Stimulated activated CD8-positive, alpha-beta memory T cell treated with anti-CD3 and anti-CD28 coated beads, Interleukin-7, amount 100 ng/mL, for 24 hours (primary cell): Measurements from ENCODE around the gene TMEM132C.
"Not testable (repeated sequence)": the region's sequence is repeated elsewhere in the genome, so short reads cannot be mapped to it uniquely, and the experiment has no call there.

Experiments
- DNase-seq: peaks from one replicate; pipeline ENCODE4 v3.0.0-alpha.2; 2020; ENCODE audit warnings: low read depth

TMEM132C gene

GRCh38 chr12:128267131-128267622, at the start of gene TMEM132C:
Gene TMEM132C, plus strand, starts transcription at chr12:128267170. Its CDS starts 233 bp downstream, at chr12:128267403.
- no peak for DNase-seq

DNA sequence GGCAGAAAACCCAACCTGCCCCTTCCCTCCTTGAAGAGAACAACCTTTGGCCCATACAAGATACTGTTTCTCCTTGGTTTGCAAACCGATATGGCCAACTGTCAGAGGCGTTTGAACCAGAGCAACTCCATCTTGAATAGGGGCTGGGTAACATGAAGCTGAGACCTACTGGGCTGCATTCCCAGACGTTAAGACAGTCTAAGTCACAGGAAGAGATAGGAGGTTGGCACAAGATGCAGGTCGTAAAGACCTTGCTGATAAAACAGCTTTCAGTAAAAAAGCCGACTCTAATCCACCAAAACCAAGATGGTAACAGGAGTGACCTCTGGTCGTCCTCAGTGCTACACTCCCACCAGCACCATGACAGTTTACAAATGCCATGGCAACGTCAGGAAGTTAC, 42.7 kb upstream of the TMEM132C start:
- DNase-seq: no peak

DNA sequence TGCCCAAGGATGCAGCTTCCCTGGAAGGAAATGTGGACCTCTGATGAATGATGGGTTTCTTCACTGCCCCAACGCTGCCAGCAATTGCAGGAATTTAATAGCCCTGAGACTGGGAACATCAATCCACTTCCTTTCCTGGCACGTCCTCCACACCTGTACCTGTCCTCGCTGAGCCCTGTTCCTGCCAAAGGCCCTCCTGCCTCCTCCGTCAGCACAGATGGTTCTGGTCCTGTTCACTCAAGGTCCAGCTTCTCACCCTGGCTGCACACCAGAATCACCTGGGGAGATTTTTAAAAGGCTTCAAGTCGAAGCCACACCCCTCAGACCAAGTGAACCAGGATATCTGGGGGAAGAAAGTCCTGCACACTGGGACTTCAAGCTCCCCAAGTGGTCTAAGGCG, 38.4 kb upstream of the TMEM132C start:
- no peak for DNase-seq

- no peak for DNase-seq
Observed at GRCh38 chr12:128235635-128236417, 31.1 kb upstream of the TMEM132C start.

GRCh38 chr12:128236525-128236924, 30.4 kb upstream of the TMEM132C start:
- no peak for DNase-seq

DNA sequence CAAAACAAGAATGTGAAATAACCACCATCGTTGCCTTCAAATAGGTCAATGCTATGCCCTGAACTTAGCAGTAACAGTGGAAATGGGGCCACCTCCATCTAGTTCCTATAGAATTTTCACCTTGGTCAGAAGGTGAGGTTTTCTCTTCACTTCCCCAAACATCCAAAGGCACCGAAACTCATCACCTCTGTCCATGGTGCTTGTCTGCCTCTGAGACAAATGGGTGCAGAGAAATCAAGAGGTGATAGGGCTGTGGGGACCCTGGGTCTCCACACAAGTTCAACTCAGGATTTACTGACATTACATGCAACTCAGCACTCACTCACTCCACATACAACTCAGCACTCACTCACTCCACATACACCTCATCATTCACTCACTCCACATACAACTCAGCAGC, 26.2 kb upstream of the TMEM132C start:
- DNase-seq: no peak

DNA sequence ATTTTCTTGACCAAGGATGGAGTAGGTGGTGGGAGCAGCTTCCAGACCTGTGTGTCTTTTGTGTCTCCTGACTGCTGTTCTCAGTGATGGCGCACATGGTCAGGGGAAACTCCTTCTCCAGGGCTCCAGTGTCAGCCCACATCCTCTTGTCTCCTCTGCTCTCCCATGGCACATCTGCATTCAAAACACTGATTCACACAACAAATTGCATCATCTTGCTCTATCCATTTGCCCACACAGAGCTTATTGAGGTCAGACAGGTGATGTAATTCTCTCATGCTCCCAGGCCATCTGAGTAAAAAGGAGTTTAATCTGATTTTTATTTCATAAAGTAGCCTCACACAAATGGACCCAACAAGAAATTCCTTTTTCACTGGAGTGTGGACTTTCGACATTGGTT, 21.8 kb upstream of the TMEM132C start:
- DNase-seq: no peak

- no peak for DNase-seq
Observed at GRCh38 chr12:128245905-128246304, 21.1 kb upstream of the TMEM132C start.

DNA sequence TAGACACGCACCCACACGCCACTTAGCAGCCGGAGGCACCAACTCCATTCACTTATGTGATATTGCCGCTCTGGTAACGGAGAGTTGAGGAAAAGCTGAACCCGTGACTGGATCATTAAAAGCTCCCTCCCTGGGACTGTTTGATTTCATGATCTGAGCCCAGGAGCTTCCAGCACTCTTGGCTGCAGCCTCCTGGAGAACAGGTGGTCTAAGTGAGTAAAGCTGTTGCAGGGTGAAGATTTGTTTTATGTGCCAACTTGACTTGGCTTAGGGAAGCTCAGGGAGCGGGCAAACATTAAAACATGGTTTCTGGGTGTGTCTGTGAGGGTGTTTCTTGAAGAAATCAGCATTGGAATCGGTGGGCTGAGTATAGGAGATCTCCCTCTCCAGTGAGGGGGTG, 16.9 kb upstream of the TMEM132C start:
- DNase-seq: no peak

- not testable (repeated sequence) for DNase-seq
Observed at GRCh38 chr12:128253829-128254228, 13.1 kb upstream of the TMEM132C start.

DNA sequence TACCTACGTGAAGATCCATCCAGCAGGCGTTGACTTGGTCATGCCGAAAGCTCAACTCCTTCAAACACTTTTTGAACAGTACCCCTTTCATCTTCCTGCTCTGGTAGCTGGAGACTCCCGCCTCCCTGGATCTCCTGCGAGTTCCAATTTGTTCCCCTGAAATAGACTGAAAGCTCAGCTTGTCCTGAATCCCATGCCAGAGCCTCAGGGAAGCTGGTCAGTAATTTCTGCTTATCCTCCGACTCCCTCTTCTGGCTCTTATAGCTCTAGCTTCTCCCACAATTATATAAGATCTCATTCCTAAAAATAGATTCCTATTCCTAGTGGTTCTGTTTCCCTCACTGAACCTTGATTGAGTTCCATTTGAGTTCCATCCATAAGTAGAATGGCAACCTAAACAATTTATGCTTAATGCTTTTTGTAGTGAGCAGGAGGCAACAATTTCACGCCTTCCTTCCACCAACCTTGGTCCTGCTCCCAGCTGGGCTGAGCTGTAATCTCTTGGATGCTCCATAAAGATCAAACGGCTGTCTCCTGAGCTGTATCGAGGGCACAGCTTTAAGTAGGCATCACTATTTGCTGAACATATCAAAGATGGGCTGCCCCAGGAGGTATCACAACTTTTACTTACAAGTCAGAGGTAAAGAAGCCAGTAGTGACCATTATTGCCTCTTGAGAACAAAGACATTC, 8.0 kb upstream of the TMEM132C start:
- DNase-seq: no peak

GRCh38 chr12:128259556-128260070, 7.4 kb upstream of the TMEM132C start:
- DNase-seq: no peak

DNA sequence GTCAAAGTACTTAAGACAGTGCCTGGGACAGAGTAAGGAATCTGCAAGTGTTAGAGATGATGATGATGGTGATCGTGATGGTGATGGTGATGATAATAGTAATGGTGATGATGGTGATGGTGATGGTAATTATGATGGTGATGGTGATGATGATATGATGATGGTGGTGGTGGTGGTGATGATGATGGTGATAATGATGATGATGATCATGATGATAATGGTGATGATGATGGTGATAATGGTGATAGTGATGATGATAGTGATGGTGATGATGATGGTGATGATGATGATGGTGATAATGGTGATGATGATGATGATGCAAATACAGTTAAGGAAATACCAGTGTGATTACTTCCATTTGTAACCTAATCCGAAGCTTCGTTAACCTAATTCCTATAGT, 5.2 kb upstream of the TMEM132C start:
- no peak for DNase-seq

DNA sequence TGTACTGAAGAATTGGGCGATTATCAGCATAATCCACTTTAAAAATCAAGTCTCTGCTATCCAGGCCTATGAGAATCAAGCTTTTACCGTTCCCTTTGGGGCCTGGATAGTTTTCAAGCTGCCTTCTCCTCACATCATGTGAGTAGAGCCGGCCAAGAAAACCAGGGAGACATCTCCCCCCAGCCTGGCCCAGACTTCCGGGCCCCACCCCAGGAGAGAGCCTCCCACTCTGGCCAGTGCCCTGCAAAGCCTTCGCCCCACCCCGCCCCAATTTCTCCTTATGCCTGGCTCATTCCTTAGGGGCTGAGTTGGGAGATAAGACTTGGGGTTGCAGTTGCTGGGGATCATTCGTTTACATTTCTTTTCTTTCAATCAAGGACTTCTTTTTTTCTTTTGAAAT, 1.4 kb upstream of the TMEM132C start:
- no peak for DNase-seq

DNA sequence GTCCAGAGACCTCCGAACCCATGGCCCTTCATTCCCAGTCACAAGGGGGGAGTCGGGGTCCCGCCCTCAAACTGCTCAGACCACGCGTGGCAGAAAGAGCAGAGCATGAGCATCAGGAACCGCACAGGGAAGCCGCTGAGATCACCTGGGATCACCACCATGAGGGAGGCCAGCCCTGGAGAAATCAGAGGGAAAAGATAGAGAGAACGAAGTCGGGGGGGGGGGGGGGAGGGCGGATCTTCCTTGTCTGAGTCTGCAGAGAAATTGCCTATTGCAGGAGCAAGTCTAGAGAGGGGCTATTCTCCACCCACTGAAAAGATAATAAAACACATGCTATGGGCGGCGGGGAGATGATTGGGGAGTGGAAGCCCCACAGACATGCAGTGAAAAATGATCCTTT, 884 bp upstream of the TMEM132C start:
- DNase-seq: no peak

DNA sequence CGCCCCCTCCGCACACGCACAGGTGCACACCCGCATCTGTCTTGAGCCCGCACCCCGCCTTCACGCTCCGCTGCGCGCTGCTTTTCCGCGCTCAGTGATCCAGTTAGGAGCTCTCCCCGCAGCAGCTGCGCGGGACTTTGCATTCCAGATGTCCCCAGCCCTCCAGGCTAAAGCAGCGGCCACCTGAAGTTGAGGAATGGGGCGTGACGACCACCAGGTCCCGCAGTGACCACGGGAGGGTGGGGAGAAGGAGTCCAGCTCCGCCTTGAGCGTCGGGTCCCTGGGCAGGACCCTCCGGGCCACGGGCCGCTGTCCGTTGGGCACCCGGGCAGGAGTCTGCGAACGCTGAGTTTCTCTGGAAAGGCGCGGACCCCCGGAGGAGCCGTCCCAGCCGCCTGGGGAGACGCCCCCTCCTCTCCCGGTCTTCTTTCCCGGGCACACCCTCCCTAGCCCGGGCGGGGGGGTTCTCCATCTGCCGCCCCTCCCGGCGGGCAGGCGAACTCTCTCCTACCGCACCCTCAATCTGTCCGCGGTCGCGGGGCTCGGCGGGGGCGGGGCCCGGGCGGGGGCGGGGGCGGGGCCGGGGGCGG, 334 bp upstream of the TMEM132C start:
- DNase-seq: no peak

- DNase-seq: no peak
Observed at GRCh38 chr12:128267651-128268378, 845 bp downstream of the TMEM132C start.

- no peak for DNase-seq
Observed at GRCh38 chr12:128268379-128268995, 1.5 kb downstream of the TMEM132C start.

GRCh38 chr12:128269181-128269591, 2.2 kb downstream of the TMEM132C start:
- DNase-seq: no peak

- DNase-seq: no peak
Observed at GRCh38 chr12:128276471-128276870, 9.5 kb downstream of the TMEM132C start.

DNA sequence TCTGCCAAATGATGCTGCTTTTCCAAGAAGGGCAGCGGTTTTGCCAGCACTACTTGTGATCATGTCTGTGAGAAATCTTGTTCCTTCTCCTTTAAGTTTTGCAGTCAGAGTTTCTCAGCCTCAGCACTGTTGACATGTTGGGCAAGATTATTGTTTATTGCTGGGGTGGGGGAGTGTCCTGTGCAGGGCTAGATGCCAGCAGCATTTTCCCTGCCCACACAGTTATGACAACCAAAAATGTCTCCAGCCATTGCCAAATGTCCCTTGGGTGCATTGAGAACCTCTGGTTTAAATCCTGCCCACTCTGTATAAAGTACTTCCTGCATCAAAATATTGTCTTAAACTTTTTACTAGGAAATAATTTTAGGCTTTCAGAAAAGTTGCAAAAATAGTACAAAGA, 20.0 kb downstream of the TMEM132C start:
- DNase-seq: no peak

DNA sequence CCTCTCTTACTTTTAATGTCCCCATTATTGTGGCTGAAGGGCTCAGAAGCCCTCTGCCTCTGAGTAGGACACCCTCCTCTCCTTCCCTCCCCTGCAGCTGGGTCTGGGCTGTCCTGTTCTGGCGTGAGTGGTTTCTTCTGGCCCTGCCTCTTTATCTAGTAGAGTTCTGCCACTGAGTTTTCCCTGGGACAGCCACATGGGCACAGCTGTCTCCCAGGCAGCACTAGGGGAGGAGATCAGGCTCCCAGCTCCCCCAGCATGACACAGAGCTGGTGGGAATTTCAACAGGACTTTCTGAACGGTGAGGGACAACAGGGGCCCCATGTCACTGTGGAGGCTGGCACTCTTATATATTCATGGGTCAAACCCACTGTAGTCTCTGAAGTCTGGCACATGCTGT, 21.4 kb downstream of the TMEM132C start:
- DNase-seq: no peak
